DOHH2 (cell line): Measurements from ENCODE around the gene LCA5L.
"Not testable (repeated sequence)": the region's sequence is repeated elsewhere in the genome, so short reads cannot be mapped to it uniquely, and the experiment has no call there.

Experiments used
- H3F3A ChIP-seq: fragments of 200-600 bp; sonication (generic), shearing (Covaris generic); 2 replicates; pipeline ENCODE4 v1.6.0; 2016; ENCODE audit warnings: antibody characterized with exemption, mild to moderate bottlenecking; ENCODE audit not compliant: control insufficient read depth, insufficient read depth
- H3K27ac ChIP-seq: fragments of 200-600 bp; sonication (generic); 2 replicates; pipeline ENCODE4 v1.5.1; 2014; ENCODE audit warnings: low read depth, mild to moderate bottlenecking, low read length, moderate library complexity
- H3K27me3 ChIP-seq: fragments of 200-600 bp; sonication (generic); 2 replicates; pipeline ENCODE4 v1.6.1; 2014; ENCODE audit warnings: mild to moderate bottlenecking, low read length, mixed read lengths; ENCODE audit not compliant: control insufficient read depth
- H3K36me3 ChIP-seq: fragments of 200-600 bp; sonication (generic); 2 replicates; pipeline ENCODE4 v1.6.1; 2014; ENCODE audit warnings: mild to moderate bottlenecking, low read length, moderate library complexity, mixed read lengths; ENCODE audit not compliant: control insufficient read depth
- H3K4me1 ChIP-seq: fragments of 200-600 bp; sonication (generic); 2 replicates; pipeline ENCODE4 v1.6.1; 2014; ENCODE audit warnings: mild to moderate bottlenecking, low read length, mixed read lengths; ENCODE audit not compliant: control insufficient read depth
- H3K4me2 ChIP-seq: fragments of 200-600 bp; sonication (generic); 2 replicates; pipeline ENCODE4 v1.6.0; 2014; ENCODE audit warnings: mild to moderate bottlenecking, low read length, moderate library complexity
- H3K4me3 ChIP-seq: fragments of 200-600 bp; sonication (generic); 2 replicates; pipeline ENCODE4 v1.5.1; 2014; ENCODE audit warnings: mild to moderate bottlenecking, low read length, mixed read lengths
- H3K79me2 ChIP-seq: fragments of 200-600 bp; sonication (generic); 2 replicates; pipeline ENCODE4 v1.6.1; 2014; ENCODE audit warnings: mild to moderate bottlenecking, low read length, mixed read lengths; ENCODE audit not compliant: control insufficient read depth
- H3K9me2 ChIP-seq: fragments of 200-600 bp; sonication (generic); replicated peaks from 2 replicates; pipeline ENCODE4 v1.6.1; 2014; ENCODE audit warnings: mild to moderate bottlenecking, low read length, mixed read lengths; ENCODE audit not compliant: control insufficient read depth
- H3K9me3 ChIP-seq: fragments of 200-600 bp; sonication (generic); 2 replicates; pipeline ENCODE4 v1.6.1; 2014; ENCODE audit warnings: antibody characterized with exemption, low read length, mixed read lengths; ENCODE audit not compliant: control insufficient read depth, insufficient read depth
- H4K20me1 ChIP-seq: fragments of 200-600 bp; sonication (generic); 2 replicates; pipeline ENCODE4 v1.6.0; 2014; ENCODE audit warnings: low read depth, mild to moderate bottlenecking, antibody characterized with exemption, low read length, moderate library complexity; ENCODE audit not compliant: control insufficient read depth, insufficient read depth
- CTCF ChIP-seq: fragments of 200-600 bp; sonication (generic); IDR thresholded peaks from one replicate; pipeline ENCODE4 v1.5.1; 2014; ENCODE audit warnings: antibody characterized with exemption, mild to moderate bottlenecking, low read depth, low read length; ENCODE audit not compliant: poor library complexity, severe bottlenecking
- EZH2phosphoT487 ChIP-seq: fragments of 200-600 bp; sonication (generic); IDR thresholded peaks from 2 replicates; pipeline ENCODE4 v1.6.1; 2017; ENCODE audit warnings: borderline replicate concordance, mild to moderate bottlenecking, antibody characterized with exemption, low read length, moderate library complexity, mixed read lengths

The LCA5L gene

GRCh38 chr21:39385299-39386145 lies 60.1 kb downstream of the LCA5L start:
- Histone ChIP-seq H3K9me3 (no peaks in the 10 kb centered on the region), H3K27ac (no peak overlapping the region), H3K4me1 (peaks cover 38% of the 10 kb centered on the region), H3K4me2 (no peak overlapping the region), H3K9me2 (no peaks in the 10 kb centered on the region), H4K20me1 (no peaks in the 10 kb centered on the region), H3K36me3 (peaks cover 18% of the 10 kb centered on the region), H3K4me3 (no peak overlapping the region), H3K27me3 (no peaks in the 10 kb centered on the region), H3F3A (peaks cover 11% of the 10 kb centered on the region), H3K79me2 (peaks cover 77% of the 10 kb centered on the region)
- no peak for TF ChIP-seq CTCF
- TF ChIP-seq EZH2phosphoT487: no peak

GRCh38 chr21:39384674-39385298 lies 60.8 kb downstream of the LCA5L start:
- Histone ChIP-seq H3K4me2 (no peak overlapping the region), H3K79me2 (peaks cover 73% of the 10 kb centered on the region), H3K9me2 (no peaks in the 10 kb centered on the region), H3K36me3 (peaks cover 13% of the 10 kb centered on the region; the same call in 1 of the 2 replicates), H4K20me1 (no peaks in the 10 kb centered on the region), H3K4me1 (peaks cover 39% of the 10 kb centered on the region), H3F3A (peaks cover 11% of the 10 kb centered on the region), H3K9me3 (no peaks in the 10 kb centered on the region), H3K27me3 (no peaks in the 10 kb centered on the region), H3K4me3 (no peak overlapping the region), H3K27ac (no peak overlapping the region)
- no peak for TF ChIP-seq CTCF
- TF ChIP-seq EZH2phosphoT487: no peak

- H3K4me3 ChIP-seq, H3K9me3 ChIP-seq, H3K4me2 ChIP-seq, H3K27me3 ChIP-seq, H3K36me3 ChIP-seq, H3K27ac ChIP-seq, H3K9me2 ChIP-seq, H3F3A ChIP-seq, H4K20me1 ChIP-seq: not testable (repeated sequence)
- peaks cover 22% of the 10 kb centered on the region for H3K4me1 ChIP-seq
- H3K79me2 ChIP-seq: peaks cover 48% of the 10 kb centered on the region
Measured at GRCh38 chr21:39382096-39382495, 63.5 kb downstream of the LCA5L start.

GRCh38 chr21:39381009-39381408 lies 64.6 kb downstream of the LCA5L start:
- Histone ChIP-seq H3K4me3 (peak overlapping the region; percentile 94), H3K79me2 (peaks cover 38% of the 10 kb centered on the region), H3K27ac (no peak overlapping the region), H4K20me1 (no peaks in the 10 kb centered on the region), H3F3A (no peaks in the 10 kb centered on the region), H3K9me3 (no peaks in the 10 kb centered on the region), H3K27me3 (no peaks in the 10 kb centered on the region), H3K4me1 (peaks cover 19% of the 10 kb centered on the region), H3K4me2 (peak overlapping the region; percentile 95), H3K9me2 (no peaks in the 10 kb centered on the region), H3K36me3 (peaks cover 4% of the 10 kb centered on the region; the same call in 1 of the 2 replicates)
- TF ChIP-seq EZH2phosphoT487 (no peak), CTCF (no peak)
